ENCODE results near the gene NGEF.

DNA sequence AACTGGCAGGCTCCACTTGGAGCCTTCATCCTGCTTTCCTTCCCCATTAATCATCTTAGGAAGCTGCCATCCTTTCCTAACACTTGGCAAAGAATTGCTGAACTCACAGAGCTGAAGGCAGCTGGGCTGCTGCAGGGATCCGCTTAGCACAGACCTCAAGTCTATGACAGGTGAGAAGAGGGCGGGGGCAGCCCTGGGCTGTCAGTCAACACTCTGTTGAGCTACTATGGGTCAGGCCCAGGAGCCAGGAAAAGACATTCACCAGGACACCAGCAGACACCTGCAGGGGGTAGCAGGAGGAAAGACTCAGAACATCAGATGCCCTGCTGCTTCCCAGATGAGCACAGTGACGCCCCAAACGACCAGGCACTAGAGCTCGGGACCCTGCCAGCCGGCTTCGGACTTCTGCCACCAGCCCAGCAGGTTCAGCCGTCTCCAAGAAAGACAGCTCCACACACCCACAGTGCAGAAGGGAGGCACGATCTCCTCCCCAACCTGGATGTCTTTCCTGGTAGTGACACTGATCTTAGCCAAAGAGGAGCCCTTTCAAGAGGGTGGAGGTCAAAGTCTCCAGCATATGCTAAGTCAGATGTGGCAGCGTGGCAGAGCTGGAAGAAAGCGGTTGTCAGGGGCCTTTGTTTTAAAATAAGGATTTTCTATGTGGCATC lies 87.8 kb downstream of the NGEF start:
- TF ChIP-seq, protein P1, sequence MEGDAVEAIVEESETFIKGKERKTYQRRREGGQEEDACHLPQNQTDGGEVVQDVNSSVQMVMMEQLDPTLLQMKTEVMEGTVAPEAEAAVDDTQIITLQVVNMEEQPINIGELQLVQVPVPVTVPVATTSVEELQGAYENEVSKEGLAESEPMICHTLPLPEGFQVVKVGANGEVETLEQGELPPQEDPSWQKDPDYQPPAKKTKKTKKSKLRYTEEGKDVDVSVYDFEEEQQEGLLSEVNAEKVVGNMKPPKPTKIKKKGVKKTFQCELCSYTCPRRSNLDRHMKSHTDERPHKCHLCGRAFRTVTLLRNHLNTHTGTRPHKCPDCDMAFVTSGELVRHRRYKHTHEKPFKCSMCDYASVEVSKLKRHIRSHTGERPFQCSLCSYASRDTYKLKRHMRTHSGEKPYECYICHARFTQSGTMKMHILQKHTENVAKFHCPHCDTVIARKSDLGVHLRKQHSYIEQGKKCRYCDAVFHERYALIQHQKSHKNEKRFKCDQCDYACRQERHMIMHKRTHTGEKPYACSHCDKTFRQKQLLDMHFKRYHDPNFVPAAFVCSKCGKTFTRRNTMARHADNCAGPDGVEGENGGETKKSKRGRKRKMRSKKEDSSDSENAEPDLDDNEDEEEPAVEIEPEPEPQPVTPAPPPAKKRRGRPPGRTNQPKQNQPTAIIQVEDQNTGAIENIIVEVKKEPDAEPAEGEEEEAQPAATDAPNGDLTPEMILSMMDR (IDR thresholded peaks at IDR 0.05; ENCODE audit: insufficient read depth, low read length, poor library complexity, severe bottlenecking): no peak
- no peak for TF ChIP-seq EZH2phosphoT487 (conservative IDR thresholded peaks at IDR 0.05; ENCODE audit: low read length)

Measured in SU-DHL-6 (cell line).